GM12878 (cell line): Measurements from ENCODE around the gene MYO9B. TPM values are rescaled to one million over a fixed set of nuclear protein-coding genes. Genes with fewer than 3 reads are reported as not detected.

Experiments used
- ATAC-seq: fragments of 200-7000 bp; cut with Tn5 transposase; 3 replicates; pipeline ENCODE4 v1.9.1; 2020; ENCODE audit warnings: mild to moderate bottlenecking, moderate library complexity
- BruUV-seq: library from RNA; stranded (reverse); fragments of 400-500 nt; replicated peaks from 2 replicates; lab custom pipeline; 2021; lab: Mats Ljungman, UMichigan
- CTCF ChIA-PET: fragments of 300-600 bp; sonication (Branson Sonifier 250); formaldehyde crosslinking; extraction: SDS; loops from one replicate; lab custom pipeline; 2021; ENCODE audit warnings: inconsistent platforms; lab: Yijun Ruan, JAX
- POLR2A ChIA-PET: fragments of 350-600 bp; formaldehyde crosslinking; extraction: SDS; loops from one replicate; lab custom pipeline; 2021; ENCODE audit warnings: inconsistent platforms; lab: Charles Lee
- RAD21 ChIA-PET: fragments of 300-600 bp; sonication (Branson Sonifier 250); formaldehyde crosslinking; loops from one replicate; lab custom pipeline; 2023; ENCODE audit warnings: antibody characterized with exemption; ENCODE audit not compliant: unreplicated experiment; lab: Charles Lee
- SMC1A ChIA-PET: fragments of 300-600 bp; sonication (Branson Sonifier 250); formaldehyde crosslinking; loops from one replicate; lab custom pipeline; 2023; ENCODE audit not compliant: unreplicated experiment, uncharacterized antibody; lab: Charles Lee
- DNase-seq: peaks from one replicate; pipeline ENCODE4 v3.0.0-alpha.2; 2011; ENCODE audit warnings: low read depth, low spot score
- FAIRE-seq: peaks from 3 replicates; lab custom pipeline; 2011; peaks lifted over from hg19 to GRCh38; lab: Jason Lieb, UNC
- H2AFZ ChIP-seq: 2 replicates; pipeline ENCODE4 v1.6.0; 2011; ENCODE audit warnings: low read depth, low read length, control low read depth; ENCODE audit not compliant: control insufficient read depth
- H3K27ac ChIP-seq: 2 replicates; pipeline ENCODE4 v1.5.1; 2011; ENCODE audit warnings: control low read depth; ENCODE audit not compliant: control insufficient read depth, insufficient read depth
- H3K27me3 ChIP-seq, 2 experiments: replicated peaks in 1 of 2; 2 replicates each; pipeline versions ENCODE4 v1.6.0 to v1.6.1; 2011; ENCODE audit warnings: low read length in 1 of 2; ENCODE audit not compliant: control insufficient read depth in 2 of 2, insufficient read depth in 2 of 2
- H3K36me3 ChIP-seq, 2 experiments: 2 replicates each; pipeline ENCODE4 v1.5.1; 2011; ENCODE audit warnings: low read length in 1 of 2; ENCODE audit not compliant: control insufficient read depth in 2 of 2, insufficient read depth in 2 of 2
- H3K4me1 ChIP-seq: 2 replicates; pipeline ENCODE4 v1.6.1; 2011; ENCODE audit warnings: mild to moderate bottlenecking, low read length, moderate library complexity, mixed read lengths; ENCODE audit not compliant: control insufficient read depth, insufficient read depth
- H3K4me2 ChIP-seq: 2 replicates; pipeline ENCODE4 v1.6.0; 2011; ENCODE audit warnings: control low read depth; ENCODE audit not compliant: control insufficient read depth, insufficient read depth
- H3K4me3 ChIP-seq: fragments of 200-600 bp; sonication (generic); 2 replicates; pipeline ENCODE4 v1.5.1; 2016
- H3K79me2 ChIP-seq: 2 replicates; pipeline ENCODE4 v1.6.0; 2011; ENCODE audit warnings: low read length; ENCODE audit not compliant: control insufficient read depth, insufficient read depth
- H3K9ac ChIP-seq: 2 replicates; pipeline ENCODE4 v1.8.0; 2011; ENCODE audit warnings: low read length, control low read depth, mixed read lengths; ENCODE audit not compliant: control insufficient read depth, insufficient read depth
- H3K9me3 ChIP-seq: replicated peaks from 3 replicates; pipeline ENCODE4 v1.5.1; 2011; ENCODE audit warnings: mild to moderate bottlenecking, low read length; ENCODE audit not compliant: control insufficient read depth, insufficient read depth
- H4K20me1 ChIP-seq: 2 replicates; pipeline ENCODE4 v1.6.0; 2011; ENCODE audit not compliant: control insufficient read depth, insufficient read depth
- BCL3 ChIP-seq: IDR thresholded peaks from 2 replicates; pipeline ENCODE4 v1.6.1; 2011; ENCODE audit warnings: borderline replicate concordance, low read depth, mild to moderate bottlenecking, moderate library complexity, low read length; ENCODE audit not compliant: insufficient read depth, poor library complexity, severe bottlenecking
- CBX3 ChIP-seq: fragments of 200-600 bp; sonication (generic); IDR thresholded peaks from 2 replicates; pipeline ENCODE4 v1.6.1; 2016; ENCODE audit warnings: low read depth, borderline replicate concordance
- CUX1 ChIP-seq: IDR thresholded peaks from 2 replicates; pipeline ENCODE4 v1.6.1; 2012; ENCODE audit warnings: improper control_type of control experiment, low read depth, low read length; ENCODE audit not compliant: insufficient replicate concordance
- MTA2 ChIP-seq: fragments of 450-650 bp; IDR thresholded peaks from 2 replicates; pipeline ENCODE4 v1.6.1; 2016; ENCODE audit warnings: low read depth, mild to moderate bottlenecking, moderate library complexity
- PAX5 ChIP-seq: IDR thresholded peaks from 2 replicates; pipeline ENCODE4 v1.6.1; 2011; ENCODE audit warnings: low read depth, low read length, borderline replicate concordance
- WGBS: methylation state at CpG from one replicate; pipeline ENCODE4 v1.1.6; 2016; ENCODE audit warnings: low lambda C conversion rate; ENCODE audit not compliant: insufficient replicate concordance, insufficient coverage; ENCODE audit errors: missing lambda C conversion rate; 5-methylcytosine and 5-hydroxymethylcytosine counted together
- in situ Hi-C: fragments of 300-500 bp; cut with MboI; formaldehyde crosslinking; loops from 9 replicates; pipeline ENCODE4 v1.14.3; 2018; ENCODE audit warnings: mixed read lengths
- intact Hi-C: fragments of 100-400 bp; cut with micrococcal nuclease; formaldehyde crosslinking; loops from one replicate; pipeline ENCODE4 v1.14.2; 2022; ENCODE audit not compliant: unreplicated experiment
- polyA plus RNA-seq, 11 experiments: library from polyadenylated mRNA; depleted of rRNA in 4 of 11; unstranded in 6 of 11; stranded (reverse) in 5 of 11; fragments of >200 nt; fragmentation: Nextera tagmentation in 4 of 11; fragmentation: Illumina TruSeq in 1 of 11; extraction: Ambion mirVana in 4 of 11; extraction: Trizol in 1 of 11; gene quantifications; 1 replicate in 1 of 11; 2 replicates in 10 of 11; pipeline versions ENCODE4 v1.2.1 to v1.2.3, GENCODE V29; 2011 to 2016; ENCODE audit warnings: inconsistent platforms in 2 of 11, missing spikeins in 2 of 11, low read depth in 1 of 11
- total RNA-seq, 4 experiments: library from RNA; depleted of rRNA in 3 of 4; stranded (reverse); fragments of >200 nt in 3 of 4; fragmentation: Illumina TruSeq in 1 of 4; extraction: Trizol in 1 of 4; gene quantifications; 2 replicates each; pipeline versions ENCODE4 v1.2.1 to v1.2.3, GENCODE V29; 2013 to 2021

The MYO9B gene
- total and polyA plus RNA-seq, 10 of the 15 experiments (the other 5 are each of a cell fraction or from before 2014, with no cell fraction given): 5.4 to 165 (median 45.8) TPM

GRCh38 chr19:17229890-17230289, 154.3 kb downstream of the MYO9B start:
- H3K27me3 ChIP-seq: no peaks in the 10 kb centered on the region
- no peaks in the 10 kb centered on the region for H4K20me1 ChIP-seq
- no peak overlapping the region for H3K4me3 ChIP-seq
- H3K9ac ChIP-seq: no peak overlapping the region
- in situ Hi-C loops: no loop called here
- DNase-seq: no peak
- ChIA-PET SMC1A (no interaction called here), CTCF (interaction anchor here (0.6 kb wide), 1 partner anchor 468 kb away, joined by 3 read pairs; no protein-coding TSS in a partner anchor), POLR2A (interaction anchor here (0.6 kb wide), 1 partner anchor 172 kb away, joined by 3 read pairs; no protein-coding TSS in a partner anchor)
- peaks cover 7% of the 10 kb centered on the region for H3K79me2 ChIP-seq
- H3K36me3 ChIP-seq: no peaks in the 10 kb centered on the region; a peak in 1 of 4 replicates
- BruUV-seq: no TSS peak
- no peaks in the 10 kb centered on the region for H3K9me3 ChIP-seq
- no peak for TF ChIP-seq CUX1
- no peak for TF ChIP-seq PAX5
- TF ChIP-seq MTA2: no peak
- TF ChIP-seq CBX3: no peak
- no peak for TF ChIP-seq BCL3
- TF ChIP-seq, all 136 proteins: peak for 0
- RAD21 ChIA-PET: no interaction called here
- 0 out of 2 replicates have a peak, but pooled peaks cover under 1% of the 10 kb centered on the region for H3K4me1 ChIP-seq
- intact Hi-C loops: no loop called here
- 98% methylated on average over 3 of the region's 3 CpGs for WGBS
- no peak overlapping the region for H3K4me2 ChIP-seq
- no peak for FAIRE-seq
- no peak overlapping the region for H2AFZ ChIP-seq
- H3K27ac ChIP-seq: no peak overlapping the region
- no peak for ATAC-seq
